ENCODE results near the gene CACNA2D2. TPM values are rescaled to one million over a fixed set of nuclear protein-coding genes. Genes with fewer than 3 reads are reported as not detected.

CACNA2D2 gene
- total and polyA plus RNA-seq, 2 of the 8 experiments (the other 6 are each of a cell fraction or from before 2014, with no cell fraction given): 14.1 to 25.0 TPM

GRCh38 chr3:50330330-50330729 is 173.1 kb downstream of the CACNA2D2 start (continued):
- TF ChIP-seq, protein P1, sequence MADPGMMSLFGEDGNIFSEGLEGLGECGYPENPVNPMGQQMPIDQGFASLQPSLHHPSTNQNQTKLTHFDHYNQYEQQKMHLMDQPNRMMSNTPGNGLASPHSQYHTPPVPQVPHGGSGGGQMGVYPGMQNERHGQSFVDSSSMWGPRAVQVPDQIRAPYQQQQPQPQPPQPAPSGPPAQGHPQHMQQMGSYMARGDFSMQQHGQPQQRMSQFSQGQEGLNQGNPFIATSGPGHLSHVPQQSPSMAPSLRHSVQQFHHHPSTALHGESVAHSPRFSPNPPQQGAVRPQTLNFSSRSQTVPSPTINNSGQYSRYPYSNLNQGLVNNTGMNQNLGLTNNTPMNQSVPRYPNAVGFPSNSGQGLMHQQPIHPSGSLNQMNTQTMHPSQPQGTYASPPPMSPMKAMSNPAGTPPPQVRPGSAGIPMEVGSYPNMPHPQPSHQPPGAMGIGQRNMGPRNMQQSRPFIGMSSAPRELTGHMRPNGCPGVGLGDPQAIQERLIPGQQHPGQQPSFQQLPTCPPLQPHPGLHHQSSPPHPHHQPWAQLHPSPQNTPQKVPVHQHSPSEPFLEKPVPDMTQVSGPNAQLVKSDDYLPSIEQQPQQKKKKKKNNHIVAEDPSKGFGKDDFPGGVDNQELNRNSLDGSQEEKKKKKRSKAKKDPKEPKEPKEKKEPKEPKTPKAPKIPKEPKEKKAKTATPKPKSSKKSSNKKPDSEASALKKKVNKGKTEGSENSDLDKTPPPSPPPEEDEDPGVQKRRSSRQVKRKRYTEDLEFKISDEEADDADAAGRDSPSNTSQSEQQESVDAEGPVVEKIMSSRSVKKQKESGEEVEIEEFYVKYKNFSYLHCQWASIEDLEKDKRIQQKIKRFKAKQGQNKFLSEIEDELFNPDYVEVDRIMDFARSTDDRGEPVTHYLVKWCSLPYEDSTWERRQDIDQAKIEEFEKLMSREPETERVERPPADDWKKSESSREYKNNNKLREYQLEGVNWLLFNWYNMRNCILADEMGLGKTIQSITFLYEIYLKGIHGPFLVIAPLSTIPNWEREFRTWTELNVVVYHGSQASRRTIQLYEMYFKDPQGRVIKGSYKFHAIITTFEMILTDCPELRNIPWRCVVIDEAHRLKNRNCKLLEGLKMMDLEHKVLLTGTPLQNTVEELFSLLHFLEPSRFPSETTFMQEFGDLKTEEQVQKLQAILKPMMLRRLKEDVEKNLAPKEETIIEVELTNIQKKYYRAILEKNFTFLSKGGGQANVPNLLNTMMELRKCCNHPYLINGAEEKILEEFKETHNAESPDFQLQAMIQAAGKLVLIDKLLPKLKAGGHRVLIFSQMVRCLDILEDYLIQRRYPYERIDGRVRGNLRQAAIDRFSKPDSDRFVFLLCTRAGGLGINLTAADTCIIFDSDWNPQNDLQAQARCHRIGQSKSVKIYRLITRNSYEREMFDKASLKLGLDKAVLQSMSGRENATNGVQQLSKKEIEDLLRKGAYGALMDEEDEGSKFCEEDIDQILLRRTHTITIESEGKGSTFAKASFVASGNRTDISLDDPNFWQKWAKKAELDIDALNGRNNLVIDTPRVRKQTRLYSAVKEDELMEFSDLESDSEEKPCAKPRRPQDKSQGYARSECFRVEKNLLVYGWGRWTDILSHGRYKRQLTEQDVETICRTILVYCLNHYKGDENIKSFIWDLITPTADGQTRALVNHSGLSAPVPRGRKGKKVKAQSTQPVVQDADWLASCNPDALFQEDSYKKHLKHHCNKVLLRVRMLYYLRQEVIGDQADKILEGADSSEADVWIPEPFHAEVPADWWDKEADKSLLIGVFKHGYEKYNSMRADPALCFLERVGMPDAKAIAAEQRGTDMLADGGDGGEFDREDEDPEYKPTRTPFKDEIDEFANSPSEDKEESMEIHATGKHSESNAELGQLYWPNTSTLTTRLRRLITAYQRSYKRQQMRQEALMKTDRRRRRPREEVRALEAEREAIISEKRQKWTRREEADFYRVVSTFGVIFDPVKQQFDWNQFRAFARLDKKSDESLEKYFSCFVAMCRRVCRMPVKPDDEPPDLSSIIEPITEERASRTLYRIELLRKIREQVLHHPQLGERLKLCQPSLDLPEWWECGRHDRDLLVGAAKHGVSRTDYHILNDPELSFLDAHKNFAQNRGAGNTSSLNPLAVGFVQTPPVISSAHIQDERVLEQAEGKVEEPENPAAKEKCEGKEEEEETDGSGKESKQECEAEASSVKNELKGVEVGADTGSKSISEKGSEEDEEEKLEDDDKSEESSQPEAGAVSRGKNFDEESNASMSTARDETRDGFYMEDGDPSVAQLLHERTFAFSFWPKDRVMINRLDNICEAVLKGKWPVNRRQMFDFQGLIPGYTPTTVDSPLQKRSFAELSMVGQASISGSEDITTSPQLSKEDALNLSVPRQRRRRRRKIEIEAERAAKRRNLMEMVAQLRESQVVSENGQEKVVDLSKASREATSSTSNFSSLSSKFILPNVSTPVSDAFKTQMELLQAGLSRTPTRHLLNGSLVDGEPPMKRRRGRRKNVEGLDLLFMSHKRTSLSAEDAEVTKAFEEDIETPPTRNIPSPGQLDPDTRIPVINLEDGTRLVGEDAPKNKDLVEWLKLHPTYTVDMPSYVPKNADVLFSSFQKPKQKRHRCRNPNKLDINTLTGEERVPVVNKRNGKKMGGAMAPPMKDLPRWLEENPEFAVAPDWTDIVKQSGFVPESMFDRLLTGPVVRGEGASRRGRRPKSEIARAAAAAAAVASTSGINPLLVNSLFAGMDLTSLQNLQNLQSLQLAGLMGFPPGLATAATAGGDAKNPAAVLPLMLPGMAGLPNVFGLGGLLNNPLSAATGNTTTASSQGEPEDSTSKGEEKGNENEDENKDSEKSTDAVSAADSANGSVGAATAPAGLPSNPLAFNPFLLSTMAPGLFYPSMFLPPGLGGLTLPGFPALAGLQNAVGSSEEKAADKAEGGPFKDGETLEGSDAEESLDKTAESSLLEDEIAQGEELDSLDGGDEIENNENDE (IDR thresholded peaks at IDR 0.05; ENCODE audit: insufficient replicate concordance, low read length): no peak
- no peak for TF ChIP-seq POLR2AphosphoS5 (IDR thresholded peaks at IDR 0.05; ENCODE audit: low read depth, low read length)
- no peak for TF ChIP-seq BACH1 (IDR thresholded peaks at IDR 0.05; ENCODE audit: low read length)
- TF ChIP-seq RBBP5 (IDR thresholded peaks at IDR 0.05; ENCODE audit: borderline replicate concordance, low read depth, low read length): no peak
- TF ChIP-seq, protein P2, sequence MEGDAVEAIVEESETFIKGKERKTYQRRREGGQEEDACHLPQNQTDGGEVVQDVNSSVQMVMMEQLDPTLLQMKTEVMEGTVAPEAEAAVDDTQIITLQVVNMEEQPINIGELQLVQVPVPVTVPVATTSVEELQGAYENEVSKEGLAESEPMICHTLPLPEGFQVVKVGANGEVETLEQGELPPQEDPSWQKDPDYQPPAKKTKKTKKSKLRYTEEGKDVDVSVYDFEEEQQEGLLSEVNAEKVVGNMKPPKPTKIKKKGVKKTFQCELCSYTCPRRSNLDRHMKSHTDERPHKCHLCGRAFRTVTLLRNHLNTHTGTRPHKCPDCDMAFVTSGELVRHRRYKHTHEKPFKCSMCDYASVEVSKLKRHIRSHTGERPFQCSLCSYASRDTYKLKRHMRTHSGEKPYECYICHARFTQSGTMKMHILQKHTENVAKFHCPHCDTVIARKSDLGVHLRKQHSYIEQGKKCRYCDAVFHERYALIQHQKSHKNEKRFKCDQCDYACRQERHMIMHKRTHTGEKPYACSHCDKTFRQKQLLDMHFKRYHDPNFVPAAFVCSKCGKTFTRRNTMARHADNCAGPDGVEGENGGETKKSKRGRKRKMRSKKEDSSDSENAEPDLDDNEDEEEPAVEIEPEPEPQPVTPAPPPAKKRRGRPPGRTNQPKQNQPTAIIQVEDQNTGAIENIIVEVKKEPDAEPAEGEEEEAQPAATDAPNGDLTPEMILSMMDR (IDR thresholded peaks at IDR 0.05; ENCODE audit: control extremely low read depth in 1 of 3, insufficient read depth in 1 of 3, low read depth in 1 of 3, low read length in 3 of 3): no peak
- TF ChIP-seq KDM5A (IDR thresholded peaks at IDR 0.05; ENCODE audit: low read length): no peak
- no peak for TF ChIP-seq CBX5 (IDR thresholded peaks at IDR 0.05; ENCODE audit: low read depth, low read length)
- TF ChIP-seq PHF8 (conservative IDR thresholded peaks at IDR 0.05; ENCODE audit: low read depth, low read length): no peak
- no peak for TF ChIP-seq MAFK (IDR thresholded peaks at IDR 0.05; ENCODE audit: low read depth, low read length)
- TF ChIP-seq ASH2L (IDR thresholded peaks at IDR 0.05; ENCODE audit: low read length): no peak

All from H1 (cell line).